ENCODE data around the gene KCNAB1. TPM values are rescaled to one million over a fixed set of nuclear protein-coding genes. Genes with fewer than 3 reads are reported as not detected.

Gene KCNAB1
- total RNA-seq, 3 donors from 2014 or later (not counting 1 experiment from before 2014, with no cell fraction given) = not detected

- Histone ChIP-seq H3K4me1 (ENCODE audit: control insufficient read depth, insufficient read depth, low read length) (no peaks in the 10 kb centered on the region), H3K27ac (ENCODE audit: low read length) (no peak overlapping the region)
- intact Hi-C loops (cut with micrococcal nuclease) = no loop called here
Observed at GRCh38 chr3:156356537-156357363, 236.4 kb downstream of the KCNAB1 start.

GRCh38 chr3:156358232-156358631, 237.9 kb downstream of the KCNAB1 start:
- Histone ChIP-seq H3K36me3 (ENCODE audit: control insufficient read depth, insufficient read depth, low read length) (no peaks in the 10 kb centered on the region), H3K27me3 (ENCODE audit: control insufficient read depth, insufficient read depth, low read length) (peaks cover 4% of the 10 kb centered on the region), H3K4me1 (ENCODE audit: control insufficient read depth, insufficient read depth, low read length) (no peaks in the 10 kb centered on the region), H3K9me3 (ENCODE audit: control insufficient read depth, insufficient read depth, low read length) (no peaks in the 10 kb centered on the region), H3K27ac (ENCODE audit: low read length) (no peak overlapping the region), H3K4me3 (ENCODE audit: low read length) (no peak overlapping the region)
- intact Hi-C loops (cut with micrococcal nuclease) = no loop called here
- Mint-ChIP-seq H3K4me1 (no peaks in the 10 kb centered on the region), H3K36me3 (no peaks in the 10 kb centered on the region), H3K27ac (no peak overlapping the region), H3K27me3 (ENCODE audit: low read depth in 2 of 2) (peaks cover 0 to 10% of the 10 kb centered on the region in 2 donors), H3K9me3 (no peaks in the 10 kb centered on the region), H3K4me3 (no peak overlapping the region)
- DNase-seq (no peak), ATAC-seq (no peak)
- no peak for TF ChIP-seq CTCF (IDR thresholded peaks at IDR 0.05)
- WGBS (ENCODE audit: insufficient coverage) = 90% methylated on average over 1 of the region's 2 CpGs

More at GRCh38 chr3:156356537-156357363, 236.4 kb downstream of the KCNAB1 start:
- no peaks in the 10 kb centered on the region for H3K36me3 ChIP-seq (ENCODE audit: control insufficient read depth, insufficient read depth, low read length)
- peaks cover 2% of the 10 kb centered on the region for H3K27me3 ChIP-seq (ENCODE audit: control insufficient read depth, insufficient read depth, low read length)
- Mint-ChIP-seq H3K9me3 (no peaks in the 10 kb centered on the region), H3K4me3 (no peak overlapping the region), H3K27ac (no peak overlapping the region), H3K27me3 (ENCODE audit: low read depth in 2 of 2) (peaks cover 0 to 10% of the 10 kb centered on the region in 2 donors), H3K4me1 (no peaks in the 10 kb centered on the region), H3K36me3 (no peaks in the 10 kb centered on the region)
- 77% methylated on average over 5 of the region's 5 CpGs for WGBS (ENCODE audit: insufficient coverage)
- no peak overlapping the region for H3K4me3 ChIP-seq (ENCODE audit: low read length)
- H3K9me3 ChIP-seq (ENCODE audit: control insufficient read depth, insufficient read depth, low read length) = no peaks in the 10 kb centered on the region
- DNase-seq (no peak), ATAC-seq (no peak)
- TF ChIP-seq CTCF (IDR thresholded peaks at IDR 0.05) = no peak

- H3K9me3 Mint-ChIP-seq = no peaks in the 10 kb centered on the region
- Histone ChIP-seq H3K27ac (ENCODE audit: low read length) (no peak overlapping the region), H3K36me3 (ENCODE audit: control insufficient read depth, insufficient read depth, low read length) (no peaks in the 10 kb centered on the region), H3K4me1 (ENCODE audit: control insufficient read depth, insufficient read depth, low read length) (no peaks in the 10 kb centered on the region), H3K27me3 (ENCODE audit: control insufficient read depth, insufficient read depth, low read length) (peaks cover 6% of the 10 kb centered on the region), H3K9me3 (ENCODE audit: control insufficient read depth, insufficient read depth, low read length) (no peaks in the 10 kb centered on the region), H3K4me3 (ENCODE audit: low read length) (no peak overlapping the region)
- WGBS (ENCODE audit: insufficient coverage) = 87% methylated on average over 3 of the region's 3 CpGs
- no peak overlapping the region for H3K27ac Mint-ChIP-seq
- no peak for ATAC-seq
- H3K4me3 Mint-ChIP-seq = no peak overlapping the region
- TF ChIP-seq CTCF (IDR thresholded peaks at IDR 0.05) = no peak
- H3K36me3 Mint-ChIP-seq = no peaks in the 10 kb centered on the region
- peaks cover 0 to 10% of the 10 kb centered on the region in 2 donors for H3K27me3 Mint-ChIP-seq (ENCODE audit: low read depth in 2 of 2)
- no peaks in the 10 kb centered on the region for H3K4me1 Mint-ChIP-seq
- DNase-seq = no peak
- intact Hi-C loops (cut with micrococcal nuclease) = no loop called here
Observed at GRCh38 chr3:156359368-156359767, 239.0 kb downstream of the KCNAB1 start.

Data from natural killer cell (primary cell).